ENCODE data around the gene PDAP1.
A peak's percentile ranks its signal among the peaks of the same experiment; 100 is the strongest.
"Not testable (repeated sequence)": the region's sequence is repeated elsewhere in the genome, so short reads cannot be mapped to it uniquely, and the experiment has no call there.

Gene PDAP1

GRCh38 chr7:99394188-99394502 is 14.3 kb downstream of the PDAP1 start:
- Histone ChIP-seq H3K36me3 (ENCODE audit: insufficient read depth, low read length) (peaks cover 72% of the 10 kb centered on the region), H3K27ac (ENCODE audit: low read depth, low read length) (no peak overlapping the region), H3K9me3 (ENCODE audit: insufficient read depth, low read depth, low read length) (no peaks in the 10 kb centered on the region), H3K4me3 (ENCODE audit: low read length) (no peak overlapping the region), H3K4me1 (ENCODE audit: insufficient read depth, low read length) (peaks cover 3% of the 10 kb centered on the region; the same call in 1 of the 2 replicates), H3K9ac (ENCODE audit: low read depth, low read length) (no peak overlapping the region), H3K27me3 (ENCODE audit: insufficient read depth, low read length) (no peaks in the 10 kb centered on the region)
- WGBS = 92% methylated on average over 4 of the region's 4 CpGs

DNA sequence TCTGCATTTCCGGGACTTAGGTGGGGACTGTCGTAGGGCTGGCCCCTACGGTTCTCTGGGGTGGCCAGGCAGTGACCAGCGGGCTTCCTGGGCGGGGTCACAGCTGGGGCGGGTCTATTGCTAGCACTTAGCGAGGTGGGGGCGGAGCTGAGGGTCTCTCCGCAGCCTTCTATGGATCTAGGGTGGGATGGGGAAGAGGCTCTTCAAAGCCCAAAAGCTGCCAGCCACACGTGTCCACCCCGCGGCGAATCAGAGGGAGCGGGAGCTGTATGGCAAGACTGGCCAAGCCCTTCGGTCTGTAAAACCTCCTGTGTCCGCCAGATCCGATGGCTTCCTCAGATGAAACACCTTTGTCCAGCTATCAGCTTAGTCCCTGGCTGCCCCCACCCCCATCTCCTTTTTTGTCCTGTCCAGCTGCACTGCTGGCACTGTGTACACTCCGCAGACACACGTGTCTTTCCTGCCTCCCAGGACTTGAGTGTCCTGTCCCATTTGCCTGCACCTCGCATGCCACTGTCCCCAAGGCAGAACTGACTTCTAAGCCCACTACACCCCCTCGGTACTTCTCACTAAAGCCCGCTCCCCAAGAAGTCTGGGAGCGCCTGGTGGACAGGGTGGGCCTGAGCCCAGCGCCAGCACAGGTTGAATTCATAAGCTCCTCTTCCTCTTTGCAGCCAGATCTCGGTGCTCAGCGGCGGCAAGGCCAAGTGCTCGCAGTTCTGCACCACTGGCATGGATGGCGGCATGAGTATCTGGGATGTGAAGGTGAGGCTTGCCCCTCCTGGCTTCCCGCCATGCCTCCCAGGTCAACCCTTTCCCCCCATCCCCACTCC is 14.8 kb downstream of the PDAP1 start:
- Histone ChIP-seq H3K27me3 (ENCODE audit: insufficient read depth, low read length) (no peaks in the 10 kb centered on the region), H3K36me3 (ENCODE audit: insufficient read depth, low read length) (peaks cover 68% of the 10 kb centered on the region), H3K4me1 (ENCODE audit: insufficient read depth, low read length) (peaks cover 3% of the 10 kb centered on the region; the same call in 1 of the 2 replicates), H3K9ac (ENCODE audit: low read depth, low read length) (peak overlapping the region; percentile 67), H3K4me3 (ENCODE audit: low read length) (peak overlapping the region; percentile 61), H3K9me3 (ENCODE audit: insufficient read depth, low read depth, low read length) (no peaks in the 10 kb centered on the region), H3K27ac (ENCODE audit: low read depth, low read length) (peak overlapping the region; percentile 79)
- 35% methylated on average over 26 of the region's 30 CpGs for WGBS

- Histone ChIP-seq H3K9me3 (ENCODE audit: insufficient read depth, low read depth, low read length) (no peaks in the 10 kb centered on the region), H3K4me1 (ENCODE audit: insufficient read depth, low read length) (peaks cover 3% of the 10 kb centered on the region; the same call in 1 of the 2 replicates), H3K27ac (ENCODE audit: low read depth, low read length) (peak overlapping the region; percentile 79), H3K27me3 (ENCODE audit: insufficient read depth, low read length) (no peaks in the 10 kb centered on the region), H3K36me3 (ENCODE audit: insufficient read depth, low read length) (peaks cover 68% of the 10 kb centered on the region), H3K9ac (ENCODE audit: low read depth, low read length) (peak overlapping the region; percentile 67), H3K4me3 (ENCODE audit: low read length) (peak overlapping the region; percentile 61)
- whole genome bisulfite sequencing = 1% methylated on average over 68 of the region's 68 CpGs
Observed at GRCh38 chr7:99392659-99393354, 15.6 kb downstream of the PDAP1 start.

- Histone ChIP-seq H3K27me3 (ENCODE audit: insufficient read depth, low read length) (no peaks in the 10 kb centered on the region), H3K9me3 (ENCODE audit: insufficient read depth, low read depth, low read length) (no peaks in the 10 kb centered on the region), H3K4me3 (ENCODE audit: low read length) (peak overlapping the region; percentile 61), H3K36me3 (ENCODE audit: insufficient read depth, low read length) (peaks cover 64% of the 10 kb centered on the region), H3K4me1 (ENCODE audit: insufficient read depth, low read length) (peaks cover 3% of the 10 kb centered on the region; the same call in 1 of the 2 replicates), H3K27ac (ENCODE audit: low read depth, low read length) (no peak overlapping the region; the same call in 1 of the 2 replicates), H3K9ac (ENCODE audit: low read depth, low read length) (peak overlapping the region; percentile 67)
- 87% methylated on average over 8 of the region's 8 CpGs for WGBS
Observed at GRCh38 chr7:99392046-99392445, 16.4 kb downstream of the PDAP1 start.

DNA sequence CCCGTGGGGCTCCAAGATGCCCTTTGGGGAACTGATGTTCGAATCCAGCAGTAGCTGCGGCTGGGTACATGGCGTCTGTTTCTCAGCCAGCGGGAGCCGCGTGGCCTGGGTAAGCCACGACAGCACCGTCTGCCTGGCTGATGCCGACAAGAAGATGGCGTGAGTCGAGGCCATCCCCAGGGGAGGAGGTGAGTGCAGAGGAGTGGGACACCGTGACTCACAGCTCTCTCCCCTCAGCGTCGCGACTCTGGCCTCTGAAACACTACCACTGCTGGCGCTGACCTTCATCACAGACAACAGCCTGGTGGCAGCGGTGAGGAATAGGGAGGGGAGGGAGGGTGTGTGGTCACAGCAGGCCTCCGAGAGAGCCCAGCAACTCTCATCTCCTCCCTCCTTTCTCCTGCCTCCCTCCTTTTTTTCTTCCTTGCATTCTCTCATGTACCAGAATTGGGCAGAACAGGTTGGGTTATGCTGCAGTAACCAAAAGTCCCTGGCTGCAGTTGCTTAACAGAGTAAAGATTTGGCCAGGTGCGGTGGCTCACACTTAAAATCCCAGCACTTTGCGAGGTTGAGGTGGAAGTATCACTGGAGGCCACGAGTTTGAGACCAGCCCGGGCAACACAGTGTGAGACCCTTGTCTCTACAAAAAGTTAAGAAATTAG is 17.3 kb downstream of the PDAP1 start:
- peaks cover 67% of the 10 kb centered on the region for H3K36me3 ChIP-seq (ENCODE audit: insufficient read depth, low read length)

GRCh38 chr7:99389772-99390171 is 18.6 kb downstream of the PDAP1 start:
- Histone ChIP-seq H3K9ac (ENCODE audit: low read depth, low read length) (no peak overlapping the region), H3K36me3 (ENCODE audit: insufficient read depth, low read length) (peaks cover 55% of the 10 kb centered on the region), H3K4me1 (ENCODE audit: insufficient read depth, low read length) (peaks cover 3% of the 10 kb centered on the region; the same call in 1 of the 2 replicates), H3K27me3 (ENCODE audit: insufficient read depth, low read length) (no peaks in the 10 kb centered on the region), H3K9me3 (ENCODE audit: insufficient read depth, low read depth, low read length) (no peaks in the 10 kb centered on the region), H3K27ac (ENCODE audit: low read depth, low read length) (no peak overlapping the region), H3K4me3 (ENCODE audit: low read length) (no peak overlapping the region)
- 93% methylated on average over 13 of the region's 13 CpGs for WGBS

More for the DNA sequence above, 17.3 kb downstream of the PDAP1 start:
- H3K27ac ChIP-seq (ENCODE audit: low read depth, low read length) = no peak overlapping the region
- peaks cover 3% of the 10 kb centered on the region; the same call in 1 of the 2 replicates for H3K4me1 ChIP-seq (ENCODE audit: insufficient read depth, low read length)
- H3K27me3 ChIP-seq (ENCODE audit: insufficient read depth, low read length) = no peaks in the 10 kb centered on the region
- no peak overlapping the region for H3K4me3 ChIP-seq (ENCODE audit: low read length)
- no peaks in the 10 kb centered on the region for H3K9me3 ChIP-seq (ENCODE audit: insufficient read depth, low read depth, low read length)
- H3K9ac ChIP-seq (ENCODE audit: low read depth, low read length) = no peak overlapping the region
- 94% methylated on average over 22 of the region's 23 CpGs for WGBS

GRCh38 chr7:99387912-99388311 is 20.5 kb downstream of the PDAP1 start:
- Histone ChIP-seq H3K36me3 (ENCODE audit: insufficient read depth, low read length) (peaks cover 46% of the 10 kb centered on the region), H3K9ac (ENCODE audit: low read depth, low read length) (no peak overlapping the region), H3K4me3 (ENCODE audit: low read length) (no peak overlapping the region), H3K9me3 (ENCODE audit: insufficient read depth, low read depth, low read length) (no peaks in the 10 kb centered on the region), H3K27ac (ENCODE audit: low read depth, low read length) (no peak overlapping the region), H3K27me3 (ENCODE audit: insufficient read depth, low read length) (no peaks in the 10 kb centered on the region), H3K4me1 (ENCODE audit: insufficient read depth, low read length) (no peaks in the 10 kb centered on the region)
- WGBS = 96% methylated on average over 20 of the region's 20 CpGs

DNA sequence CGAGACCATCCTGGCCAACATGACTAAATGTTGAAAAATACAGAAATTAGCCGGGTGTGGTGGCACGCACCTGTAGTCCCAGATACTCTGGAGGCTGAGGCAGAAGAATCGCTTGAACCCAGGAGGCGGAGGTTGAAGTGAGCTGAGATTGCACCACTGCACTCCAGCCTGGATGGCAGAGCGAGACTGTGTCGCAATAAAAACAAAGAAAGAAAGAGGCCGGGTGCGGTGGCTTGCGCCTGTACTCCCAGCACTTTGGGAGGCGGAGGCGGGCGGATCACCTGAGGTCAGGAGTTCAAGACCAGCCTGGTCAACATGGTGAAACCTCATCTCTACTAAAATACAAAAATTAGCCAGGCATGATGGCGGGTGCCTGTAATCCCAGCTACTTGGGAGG is 21.2 kb downstream of the PDAP1 start:
- not testable (repeated sequence) for H3K27ac ChIP-seq (ENCODE audit: low read depth, low read length); H3K9ac ChIP-seq (ENCODE audit: low read depth, low read length); H3K4me3 ChIP-seq (ENCODE audit: low read length); H3K4me1 ChIP-seq (ENCODE audit: insufficient read depth, low read length); H3K27me3 ChIP-seq (ENCODE audit: insufficient read depth, low read length); H3K9me3 ChIP-seq (ENCODE audit: insufficient read depth, low read depth, low read length)
- peaks cover 46% of the 10 kb centered on the region for H3K36me3 ChIP-seq (ENCODE audit: insufficient read depth, low read length)
- WGBS = 96% methylated on average over 14 of the region's 14 CpGs

DNA sequence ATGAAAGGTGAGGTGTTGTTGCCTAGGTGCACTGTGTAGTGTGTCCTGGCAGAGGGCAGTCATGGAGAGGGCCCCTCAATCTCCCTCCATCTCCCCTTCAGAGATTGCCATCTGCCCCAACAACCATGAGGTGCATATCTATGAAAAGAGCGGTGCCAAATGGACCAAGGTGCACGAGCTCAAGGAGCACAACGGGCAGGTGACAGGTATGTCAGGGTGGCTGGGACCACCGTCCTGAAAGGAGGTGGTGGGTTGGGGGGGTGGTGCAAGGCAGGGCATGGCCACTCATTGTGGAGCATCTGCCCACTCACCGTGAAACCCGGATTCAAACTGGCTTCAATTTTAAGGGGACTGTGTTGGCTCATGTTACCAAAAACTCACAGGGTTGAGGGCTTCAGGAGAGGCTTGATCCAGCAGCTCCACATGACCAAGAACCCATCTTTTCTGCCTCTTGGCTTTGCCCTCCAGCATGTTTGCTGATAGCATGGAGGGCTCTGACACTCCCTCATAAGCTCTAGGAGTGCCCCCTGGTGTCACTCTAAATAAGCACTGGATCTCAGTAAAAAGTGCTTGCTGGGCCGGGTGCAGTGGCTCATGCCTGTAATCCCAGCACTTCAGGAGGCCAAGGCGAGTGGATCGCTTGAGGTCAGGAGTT is 21.7 kb downstream of the PDAP1 start:
- Histone ChIP-seq H3K9ac (ENCODE audit: low read depth, low read length) (no peak overlapping the region), H3K4me1 (ENCODE audit: insufficient read depth, low read length) (no peaks in the 10 kb centered on the region), H3K9me3 (ENCODE audit: insufficient read depth, low read depth, low read length) (no peaks in the 10 kb centered on the region), H3K4me3 (ENCODE audit: low read length) (no peak overlapping the region), H3K27me3 (ENCODE audit: insufficient read depth, low read length) (no peaks in the 10 kb centered on the region), H3K36me3 (ENCODE audit: insufficient read depth, low read length) (peaks cover 46% of the 10 kb centered on the region), H3K27ac (ENCODE audit: low read depth, low read length) (no peak overlapping the region)
- WGBS = 90% methylated on average over 9 of the region's 9 CpGs

DNA sequence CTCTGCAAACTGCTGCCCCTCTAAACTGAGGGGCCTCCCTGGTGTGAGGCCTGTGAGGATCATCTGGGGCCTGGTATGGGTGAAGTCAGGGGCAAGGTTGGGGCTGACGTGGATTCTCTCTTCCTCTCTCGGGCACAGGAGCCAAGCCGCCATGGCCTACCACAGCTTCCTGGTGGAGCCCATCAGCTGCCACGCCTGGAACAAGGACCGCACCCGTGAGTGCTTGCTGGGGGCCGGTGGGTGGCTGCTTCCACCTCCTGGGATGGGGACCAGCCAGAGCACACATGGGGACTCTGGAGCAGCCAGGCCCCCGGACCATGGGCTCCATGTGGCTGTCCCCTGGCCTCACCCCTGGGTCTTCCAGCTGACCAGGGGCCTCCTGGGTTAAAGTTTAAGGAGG is 22.8 kb downstream of the PDAP1 start:
- Histone ChIP-seq H3K9me3 (ENCODE audit: insufficient read depth, low read depth, low read length) (no peaks in the 10 kb centered on the region), H3K27me3 (ENCODE audit: insufficient read depth, low read length) (no peaks in the 10 kb centered on the region), H3K36me3 (ENCODE audit: insufficient read depth, low read length) (peaks cover 43% of the 10 kb centered on the region), H3K4me1 (ENCODE audit: insufficient read depth, low read length) (no peaks in the 10 kb centered on the region), H3K27ac (ENCODE audit: low read depth, low read length) (no peak overlapping the region), H3K4me3 (ENCODE audit: low read length) (no peak overlapping the region), H3K9ac (ENCODE audit: low read depth, low read length) (no peak overlapping the region)
- WGBS = 94% methylated on average over 8 of the region's 8 CpGs

GRCh38 chr7:99384523-99384922 is 23.9 kb downstream of the PDAP1 start:
- Histone ChIP-seq H3K4me3 (ENCODE audit: low read length) (no peak overlapping the region), H3K4me1 (ENCODE audit: insufficient read depth, low read length) (no peaks in the 10 kb centered on the region), H3K9ac (ENCODE audit: low read depth, low read length) (no peak overlapping the region), H3K27me3 (ENCODE audit: insufficient read depth, low read length) (no peaks in the 10 kb centered on the region), H3K9me3 (ENCODE audit: insufficient read depth, low read depth, low read length) (no peaks in the 10 kb centered on the region), H3K36me3 (ENCODE audit: insufficient read depth, low read length) (peaks cover 36% of the 10 kb centered on the region), H3K27ac (ENCODE audit: low read depth, low read length) (no peak overlapping the region)
- WGBS = 97% methylated on average over 4 of the region's 4 CpGs

All from HUES64 (cell line).